GM12864 (cell line): ENCODE results near the gene DYNC1I1.

Source experiments
- DNase-seq: peaks from one replicate; pipeline ENCODE4 v3.0.0-alpha.2; 2011; ENCODE audit warnings: low read depth
- H3K4me3 ChIP-seq: 2 replicates; pipeline ENCODE4 v1.5.1; 2011; ENCODE audit warnings: mild to moderate bottlenecking, low read depth, low read length, control low read depth
- CTCF ChIP-seq: IDR thresholded peaks from 2 replicates; pipeline ENCODE4 v1.5.1; 2011; ENCODE audit warnings: low read depth, mild to moderate bottlenecking, moderate library complexity, low read length, control low read depth, inconsistent platforms; ENCODE audit errors: missing control alignments

Gene DYNC1I1

GRCh38 chr7:95881597-95881996 lies 109.2 kb downstream of the DYNC1I1 start:
- TF ChIP-seq CTCF = no peak
- no peak overlapping the region for H3K4me3 ChIP-seq
- no peak for DNase-seq

DNA sequence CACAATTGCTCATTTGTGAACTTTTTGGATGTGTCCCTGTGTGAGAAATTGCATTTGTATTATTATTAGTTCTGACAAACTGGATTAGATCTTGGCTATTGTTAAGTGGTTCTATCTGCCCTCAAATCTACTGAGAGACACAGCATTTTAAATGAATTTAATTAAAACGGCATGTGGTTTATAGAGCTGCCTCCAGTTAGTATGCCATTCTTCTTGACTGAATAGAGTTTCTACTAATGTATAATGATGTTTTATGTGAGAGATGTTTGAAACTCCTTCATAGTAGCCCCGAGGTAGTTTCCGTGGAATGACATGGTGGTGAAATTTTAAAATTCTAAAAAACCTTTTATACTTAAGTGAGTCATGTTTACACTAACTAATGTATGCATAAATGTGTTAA lies 110.9 kb downstream of the DYNC1I1 start:
- no peak overlapping the region for H3K4me3 ChIP-seq
- TF ChIP-seq CTCF = no peak
- no peak for DNase-seq

GRCh38 chr7:95886501-95887090 lies 114.2 kb downstream of the DYNC1I1 start:
- no peak for TF ChIP-seq CTCF
- H3K4me3 ChIP-seq = no peak overlapping the region
- no peak for DNase-seq

GRCh38 chr7:95893484-95893883 lies 121.1 kb downstream of the DYNC1I1 start:
- no peak for DNase-seq
- no peak for TF ChIP-seq CTCF
- no peak overlapping the region for H3K4me3 ChIP-seq

- no peak for TF ChIP-seq CTCF
- no peak overlapping the region for H3K4me3 ChIP-seq
- DNase-seq = no peak
These were observed 125.3 kb downstream of the DYNC1I1 start for GRCh38 chr7:95897557-95898251.

DNA sequence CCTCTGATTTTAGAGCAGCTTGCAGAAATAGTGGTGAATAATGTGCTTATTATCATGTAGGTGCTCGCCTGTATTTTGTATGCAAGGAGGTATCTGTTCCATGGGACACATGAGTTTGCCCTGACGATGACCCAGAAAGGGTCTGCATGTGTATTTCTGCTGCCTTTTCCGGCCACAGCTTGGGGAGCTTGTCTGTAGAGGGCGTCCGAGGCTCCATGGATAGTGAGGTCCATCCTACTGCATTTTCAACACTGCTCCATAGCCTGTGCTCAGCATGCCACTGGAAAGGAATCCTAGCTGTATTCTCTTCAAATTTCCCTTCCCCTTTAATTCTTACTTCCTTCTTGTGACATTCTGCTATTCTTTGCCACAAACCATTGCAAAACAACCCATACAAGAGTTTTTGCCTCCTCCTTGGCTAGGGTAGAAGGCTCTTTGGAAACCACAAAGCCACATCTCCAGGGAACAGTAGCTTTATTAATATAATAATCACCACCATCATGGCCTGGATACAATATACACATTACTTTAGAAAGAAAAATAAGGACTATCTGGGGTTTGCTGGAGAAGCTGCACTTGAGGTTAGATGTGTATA lies 127.7 kb downstream of the DYNC1I1 start:
- no peak overlapping the region for H3K4me3 ChIP-seq
- TF ChIP-seq CTCF = no peak
- no peak for DNase-seq
